Central memory CD8-positive, alpha-beta T cell (primary cell): Measurements from ENCODE around the gene ZNF322.

ENCODE experiments used
- ATAC-seq: fragments of 150-1000 bp; cut with Tn5 transposase; replicated peaks from 2 replicates; pipeline ENCODE4 v1.10.0; 2022; ENCODE audit warnings: mild to moderate bottlenecking, moderate FRiP score, moderate number of reproducible peaks; ENCODE audit not compliant: poor library complexity, severe bottlenecking; ENCODE audit errors: extremely low read depth
- DNase-seq, 2 donors: peaks; one replicate each; pipeline ENCODE4 v3.0.0; 2021; ENCODE audit warnings: low spot score in 2 of 2
- H3K27ac Mint-ChIP-seq: one replicate; pipeline ENCODE4 v1.8.0; 2022; ENCODE audit warnings: low read depth, mild to moderate bottlenecking, moderate library complexity, mixed read lengths
- H3K27me3 Mint-ChIP-seq: one replicate; pipeline ENCODE4 v1.8.0; 2022; ENCODE audit warnings: mixed read lengths
- H3K36me3 Mint-ChIP-seq: one replicate; pipeline ENCODE4 v1.8.0; 2022; ENCODE audit warnings: mild to moderate bottlenecking, moderate library complexity, mixed read lengths; ENCODE audit not compliant: insufficient read depth
- H3K4me1 Mint-ChIP-seq: one replicate; pipeline ENCODE4 v1.8.0; 2022; ENCODE audit warnings: mixed read lengths
- H3K4me3 Mint-ChIP-seq: one replicate; pipeline ENCODE4 v1.8.0; 2022; ENCODE audit warnings: mild to moderate bottlenecking, moderate library complexity, mixed read lengths
- H3K9me3 Mint-ChIP-seq: one replicate; pipeline ENCODE4 v1.8.0; 2022; ENCODE audit warnings: mixed read lengths

ZNF322 gene

GRCh38 chr6:26594730-26595632 is 64.6 kb downstream of the ZNF322 start:
- H3K9me3 Mint-ChIP-seq, result no peaks in the 10 kb centered on the region
- no peak overlapping the region for H3K4me3 Mint-ChIP-seq
- peaks cover 23% of the 10 kb centered on the region for H3K36me3 Mint-ChIP-seq
- no peak for ATAC-seq
- H3K27ac Mint-ChIP-seq, result no peak overlapping the region
- H3K4me1 Mint-ChIP-seq, result peaks cover 10% of the 10 kb centered on the region
- no peak for DNase-seq
- H3K27me3 Mint-ChIP-seq, result peaks cover 39% of the 10 kb centered on the region

- H3K27me3 Mint-ChIP-seq, result peaks cover 39% of the 10 kb centered on the region
- H3K4me1 Mint-ChIP-seq, result peaks cover 10% of the 10 kb centered on the region
- H3K9me3 Mint-ChIP-seq, result no peaks in the 10 kb centered on the region
- DNase-seq, result no peak
- no peak for ATAC-seq
- no peak overlapping the region for H3K27ac Mint-ChIP-seq
- no peak overlapping the region for H3K4me3 Mint-ChIP-seq
- H3K36me3 Mint-ChIP-seq, result peaks cover 14% of the 10 kb centered on the region
These were observed 65.4 kb downstream of the ZNF322 start for GRCh38 chr6:26594131-26594498.

GRCh38 chr6:26593278-26594130 is 66.0 kb downstream of the ZNF322 start:
- H3K4me1 Mint-ChIP-seq, result peaks cover 7% of the 10 kb centered on the region
- peaks cover 11% of the 10 kb centered on the region for H3K36me3 Mint-ChIP-seq
- H3K4me3 Mint-ChIP-seq, result no peak overlapping the region
- DNase-seq, result no peak
- ATAC-seq, result no peak
- peaks cover 39% of the 10 kb centered on the region for H3K27me3 Mint-ChIP-seq
- no peak overlapping the region for H3K27ac Mint-ChIP-seq
- H3K9me3 Mint-ChIP-seq, result no peaks in the 10 kb centered on the region

- H3K27me3 Mint-ChIP-seq, result peaks cover 39% of the 10 kb centered on the region
- H3K4me3 Mint-ChIP-seq, result no peak overlapping the region
These were observed 66.9 kb downstream of the ZNF322 start for GRCh38 chr6:26592649-26593048.

GRCh38 chr6:26588965-26589364 is 70.6 kb downstream of the ZNF322 start:
- Mint-ChIP-seq H3K27ac (no peak overlapping the region), H3K4me3 (no peak overlapping the region), H3K27me3 (peaks cover 37% of the 10 kb centered on the region), H3K36me3 (no peaks in the 10 kb centered on the region), H3K9me3 (no peaks in the 10 kb centered on the region), H3K4me1 (no peaks in the 10 kb centered on the region)
- ATAC-seq, result no peak
- DNase-seq, result no peak

More at GRCh38 chr6:26592649-26593048, 66.9 kb downstream of the ZNF322 start:
- DNase-seq (no peak), ATAC-seq (no peak)
- H3K4me1 Mint-ChIP-seq, result no peaks in the 10 kb centered on the region
- peaks cover 4% of the 10 kb centered on the region for H3K36me3 Mint-ChIP-seq
- no peaks in the 10 kb centered on the region for H3K9me3 Mint-ChIP-seq
- H3K27ac Mint-ChIP-seq, result no peak overlapping the region
